ENCODE measurements around the gene FAM110D.

FAM110D gene

GRCh38 chr1:26184086-26184485 is 25.2 kb downstream of the FAM110D start:
- DNase-seq, result no peak

DNA sequence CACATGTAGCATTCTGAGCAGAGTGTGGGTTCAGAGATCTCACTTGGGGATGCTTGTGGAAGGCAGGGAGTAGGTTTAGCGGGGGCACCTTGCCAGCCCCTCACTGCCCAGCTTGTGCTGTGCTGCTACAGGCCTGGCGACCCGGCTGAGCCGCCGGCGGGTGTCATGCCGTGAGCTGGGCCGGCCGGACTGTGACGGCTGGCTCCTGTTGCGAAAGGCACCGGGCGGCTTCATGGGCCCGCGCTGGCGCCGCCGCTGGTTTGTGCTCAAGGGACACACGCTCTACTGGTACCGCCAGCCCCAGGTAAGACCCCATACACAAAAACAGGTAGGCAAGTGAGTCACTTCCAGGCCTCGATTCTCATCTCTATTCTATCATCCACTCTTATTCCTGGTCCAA is 26.0 kb downstream of the FAM110D start:
- DNase-seq, result no peak

DNA sequence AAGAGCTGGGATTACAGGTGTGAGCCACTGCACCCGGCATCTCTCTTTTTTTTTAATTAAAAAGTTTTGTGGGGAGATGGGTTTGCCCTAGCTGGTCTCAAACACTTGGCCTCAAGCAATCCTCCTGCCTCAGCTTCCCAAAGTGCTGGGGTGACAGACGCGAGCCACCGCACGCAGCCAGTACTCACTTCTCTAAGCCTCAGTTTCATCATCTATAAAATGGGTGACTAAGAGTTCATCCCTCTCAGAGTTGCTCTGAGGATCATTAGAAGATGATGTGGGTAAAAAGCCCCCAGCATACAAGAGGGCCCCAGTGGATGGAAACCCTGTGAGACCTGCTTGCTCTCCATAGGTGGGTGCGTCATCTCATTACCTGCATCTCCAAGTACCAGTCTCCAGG is 29.0 kb downstream of the FAM110D start:
- no peak for DNase-seq

GRCh38 chr1:26188477-26188876 is 29.6 kb downstream of the FAM110D start:
- DNase-seq, result no peak

DNA sequence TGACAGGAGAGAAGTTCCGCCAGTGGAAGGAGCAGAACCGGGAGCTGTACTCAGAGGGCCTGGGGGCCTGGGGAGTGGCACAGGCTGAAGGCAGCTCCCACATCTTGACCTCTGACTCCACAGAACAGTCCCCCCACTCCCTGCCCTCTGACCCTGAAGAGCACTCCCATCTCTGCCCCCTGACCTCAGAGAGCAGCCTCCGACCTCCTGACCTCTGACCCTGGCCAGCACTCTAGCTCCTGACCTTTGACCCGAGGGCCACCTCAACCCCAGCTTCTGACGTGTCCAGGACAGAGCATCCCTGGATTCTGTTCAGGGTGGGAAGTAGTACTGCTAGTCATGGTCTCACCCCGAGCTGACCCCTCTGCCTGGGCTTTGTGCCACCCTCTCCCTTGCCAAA is 30.5 kb downstream of the FAM110D start:
- peak in 2 of 56 donors; percentile 10 to 41 for DNase-seq

- no peak for DNase-seq
These were observed 30.9 kb downstream of the FAM110D start for GRCh38 chr1:26189751-26190275.

DNA sequence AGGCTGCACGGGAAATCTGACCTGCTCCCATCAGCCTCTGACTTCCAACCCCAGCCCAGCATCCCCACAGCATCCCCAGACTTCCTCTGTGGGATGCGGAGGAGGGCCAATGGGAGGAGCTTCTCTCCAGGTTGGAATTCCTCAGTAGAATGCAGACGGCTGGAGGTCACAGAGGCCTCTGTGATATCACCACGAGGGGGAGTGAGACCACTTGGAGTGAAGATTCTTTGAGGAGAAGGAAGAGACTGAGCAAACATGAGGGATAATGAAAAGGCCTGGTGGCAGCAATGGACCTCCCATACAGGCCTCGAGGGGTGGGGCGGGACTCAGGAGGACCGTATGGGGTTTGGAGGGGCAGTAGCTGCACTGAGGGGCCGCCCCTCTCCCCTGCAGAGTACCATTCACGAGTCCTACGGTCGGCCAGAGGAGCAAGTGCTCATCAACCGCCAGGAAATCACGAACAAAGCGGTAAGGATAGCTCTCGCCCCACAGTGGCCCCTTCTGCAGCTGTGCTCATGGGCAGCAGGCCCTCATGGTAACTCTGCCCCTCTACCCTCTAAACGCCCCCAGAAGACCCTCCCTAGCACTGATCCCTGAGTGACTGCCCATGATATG is 31.6 kb downstream of the FAM110D start, which contains the start of gene CATSPER4:
CATSPER4 (plus strand) TSS at position 230 of the 615 bp plus-strand sequence; CDS start at position 256, 26 bp downstream.
- peak in 1 of 56 donors; percentile 33 for DNase-seq

DNA sequence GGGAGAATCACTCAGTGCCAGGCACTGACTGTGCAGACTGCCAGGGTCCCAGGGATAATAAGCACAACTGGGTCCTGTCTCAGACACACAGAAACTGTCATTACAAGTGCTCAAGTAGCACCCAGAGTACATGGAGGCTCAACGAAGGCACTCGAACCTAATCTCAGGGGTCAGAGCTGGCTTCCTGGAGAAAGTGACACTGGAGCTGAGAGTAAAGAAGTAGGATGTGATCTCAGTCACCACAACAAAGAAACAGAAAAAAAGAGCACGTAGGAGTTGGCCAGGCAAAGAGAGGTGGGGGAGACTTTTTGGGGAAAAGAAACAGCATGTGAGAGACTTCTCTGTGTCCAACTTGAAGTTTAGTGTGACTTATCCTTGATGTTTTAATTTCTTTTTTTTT is 32.9 kb downstream of the FAM110D start:
- DNase-seq, result no peak

DNA sequence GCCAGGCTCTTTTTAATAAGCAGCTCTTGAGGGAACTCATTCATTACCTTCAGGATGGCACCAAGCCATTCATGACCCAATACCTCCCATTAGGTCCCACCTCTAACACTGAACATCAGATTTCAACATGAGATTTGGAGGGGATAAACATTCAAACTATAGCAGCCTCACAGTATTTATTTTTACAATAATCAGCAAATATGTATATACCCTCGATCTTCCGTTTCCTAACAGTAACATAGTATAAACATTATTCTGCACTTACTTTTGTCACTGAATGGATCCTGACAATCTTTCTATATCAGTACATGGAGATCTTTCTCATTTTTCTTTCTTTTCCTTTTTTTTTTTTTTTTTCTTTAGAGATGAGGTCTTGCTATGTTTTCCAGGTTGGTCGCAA is 36.9 kb downstream of the FAM110D start:
- DNase-seq, result no peak

DNA sequence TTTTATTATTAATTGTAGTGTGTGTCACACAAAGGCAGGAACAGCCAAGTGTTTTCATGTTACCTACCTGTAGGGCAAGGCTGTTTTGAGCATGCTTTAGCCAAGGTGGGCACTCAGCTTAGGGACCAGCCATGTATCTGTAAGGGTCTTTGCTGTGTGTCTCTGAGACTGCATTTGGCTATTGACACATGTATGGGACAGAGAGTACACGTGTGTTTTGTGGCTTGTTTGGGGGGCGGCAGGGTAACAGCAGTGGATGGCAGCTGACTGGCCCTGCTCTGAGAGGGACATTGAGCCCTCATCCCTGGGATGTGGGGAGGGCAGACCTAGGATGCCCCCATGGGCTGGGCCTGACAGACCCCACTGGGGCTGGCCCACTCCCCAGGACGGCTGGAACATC is 38.4 kb downstream of the FAM110D start:
- DNase-seq, result no peak

DNA sequence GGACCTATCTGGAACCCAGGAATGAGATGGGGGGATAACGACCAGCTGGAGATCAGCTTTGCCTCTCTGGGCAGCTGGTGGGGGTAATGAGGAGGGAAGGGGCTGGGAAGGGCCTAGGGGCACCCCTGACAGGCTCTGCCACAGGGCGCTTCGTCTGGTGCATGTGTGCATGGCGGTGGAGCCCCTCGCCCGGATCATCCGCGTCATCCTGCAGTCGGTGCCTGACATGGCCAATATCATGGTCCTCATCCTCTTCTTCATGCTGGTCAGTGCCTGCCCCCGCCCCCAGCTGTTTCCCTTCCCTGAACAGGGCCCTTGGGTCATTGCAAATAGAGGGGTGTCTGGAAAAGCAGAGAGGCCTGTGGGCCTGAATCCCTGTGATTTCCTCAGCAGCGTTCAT is 38.9 kb downstream of the FAM110D start:
- DNase-seq, result no peak

GRCh38 chr1:26200413-26200812 is 41.5 kb downstream of the FAM110D start:
- DNase-seq, result no peak

DNA sequence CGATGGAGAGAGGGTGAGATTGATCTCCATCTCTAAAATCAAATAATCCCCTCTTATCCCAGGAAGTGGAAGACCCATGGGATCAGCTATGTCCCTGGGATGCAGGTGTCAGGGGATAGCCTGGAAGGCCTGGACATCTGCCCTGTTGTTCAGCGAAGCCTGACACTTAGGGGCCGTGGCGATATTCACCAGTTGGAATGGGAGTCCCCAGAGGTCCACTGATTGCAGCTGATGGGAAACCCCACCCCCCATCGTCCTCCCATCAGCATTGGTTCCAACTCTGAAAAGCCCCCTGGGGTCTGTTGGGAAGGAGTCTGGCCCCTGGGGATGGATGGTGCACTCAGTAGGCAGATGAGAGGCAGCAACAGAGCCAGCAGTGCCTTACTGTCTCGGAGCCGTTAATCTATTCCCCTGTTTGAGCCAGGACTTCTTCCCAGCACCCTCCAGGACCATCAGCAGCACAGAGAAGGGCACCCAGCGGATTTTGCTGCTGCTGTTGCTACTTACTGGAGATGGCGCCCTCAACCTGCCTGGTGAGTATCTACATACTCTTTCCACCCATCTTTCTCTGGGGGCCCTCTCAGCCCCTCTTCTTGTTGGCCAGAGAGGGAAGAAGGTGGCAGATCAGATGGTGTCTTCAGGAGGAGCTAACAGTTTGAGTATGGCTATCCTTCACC is 44.9 kb downstream of the FAM110D start:
- DNase-seq, result no peak

- DNase-seq, result no peak
These were observed 51.4 kb downstream of the FAM110D start for GRCh38 chr1:26210147-26210870.

DNA sequence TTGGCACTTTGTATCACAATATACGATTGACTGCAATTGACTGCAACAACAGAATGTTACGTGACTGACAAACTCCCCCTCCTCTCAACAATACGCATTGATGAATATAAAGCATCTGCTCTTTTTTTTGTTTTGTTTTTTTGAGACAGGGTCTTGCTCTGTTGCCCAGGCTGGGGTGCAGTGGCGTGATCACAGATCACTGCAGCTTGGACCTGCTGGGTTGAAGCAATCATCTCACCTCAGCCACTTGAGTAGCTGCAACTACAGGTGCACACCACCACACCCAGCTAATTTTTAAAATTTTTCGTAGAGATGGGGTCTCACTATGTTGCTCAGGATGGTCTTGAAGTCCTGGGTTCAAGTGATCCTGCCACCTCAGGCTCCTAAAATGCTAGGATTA is 53.8 kb downstream of the FAM110D start:
- DNase-seq, result no peak

DNA sequence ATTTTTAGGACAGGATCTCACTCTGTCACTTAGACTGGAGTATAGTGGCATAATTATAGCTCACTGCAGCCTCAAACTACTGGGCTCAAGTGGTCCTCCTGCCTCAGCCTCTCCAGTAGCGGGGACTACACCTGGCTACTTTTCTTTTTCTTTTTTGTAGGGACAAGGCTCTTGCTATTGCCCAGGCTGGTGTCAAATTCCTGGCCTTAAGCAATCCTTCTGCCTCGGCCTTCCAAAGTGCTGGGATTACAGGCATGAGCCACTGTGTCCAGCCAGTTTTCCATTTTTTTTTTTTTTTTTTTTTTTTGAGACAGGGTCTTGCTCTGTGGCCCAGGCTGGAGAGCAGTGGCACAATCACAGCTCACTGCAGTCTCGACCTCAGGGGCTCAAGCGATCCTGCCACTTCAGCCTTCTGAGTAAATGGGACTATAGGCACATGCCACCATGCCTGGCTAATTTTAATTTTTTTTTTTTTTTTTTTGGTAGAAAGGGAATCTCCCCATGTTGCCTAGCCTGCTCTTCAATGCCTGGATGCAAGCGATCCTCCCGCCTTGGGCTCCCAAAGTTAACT is 54.5 kb downstream of the FAM110D start:
- no peak for DNase-seq
